ENCODE measurements around the gene MEOX2. TPM values are rescaled to one million over a fixed set of nuclear protein-coding genes. Genes with fewer than 3 reads are reported as not detected.

The MEOX2 gene
- total RNA-seq, 1 donor = 13.0 TPM

DNA sequence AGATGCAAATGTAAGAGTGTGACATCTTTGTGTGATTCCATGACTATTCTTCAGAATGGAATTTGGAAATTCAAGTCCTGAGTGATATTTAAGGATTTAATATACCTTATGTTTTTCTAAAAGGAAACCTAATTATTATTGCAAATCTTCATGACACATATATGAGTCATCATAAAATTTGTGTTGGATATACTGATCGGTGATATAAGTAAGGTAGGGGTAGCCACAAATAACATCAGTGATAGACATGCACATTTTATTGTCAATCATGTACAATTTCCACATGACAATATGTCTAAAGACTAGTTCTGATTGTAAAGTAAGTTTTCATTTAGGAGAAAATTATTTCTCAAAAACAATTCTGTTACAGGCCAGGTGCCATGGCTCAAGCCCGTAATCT, 65.0 kb downstream of the MEOX2 start:
- TF ChIP-seq, protein P1, sequence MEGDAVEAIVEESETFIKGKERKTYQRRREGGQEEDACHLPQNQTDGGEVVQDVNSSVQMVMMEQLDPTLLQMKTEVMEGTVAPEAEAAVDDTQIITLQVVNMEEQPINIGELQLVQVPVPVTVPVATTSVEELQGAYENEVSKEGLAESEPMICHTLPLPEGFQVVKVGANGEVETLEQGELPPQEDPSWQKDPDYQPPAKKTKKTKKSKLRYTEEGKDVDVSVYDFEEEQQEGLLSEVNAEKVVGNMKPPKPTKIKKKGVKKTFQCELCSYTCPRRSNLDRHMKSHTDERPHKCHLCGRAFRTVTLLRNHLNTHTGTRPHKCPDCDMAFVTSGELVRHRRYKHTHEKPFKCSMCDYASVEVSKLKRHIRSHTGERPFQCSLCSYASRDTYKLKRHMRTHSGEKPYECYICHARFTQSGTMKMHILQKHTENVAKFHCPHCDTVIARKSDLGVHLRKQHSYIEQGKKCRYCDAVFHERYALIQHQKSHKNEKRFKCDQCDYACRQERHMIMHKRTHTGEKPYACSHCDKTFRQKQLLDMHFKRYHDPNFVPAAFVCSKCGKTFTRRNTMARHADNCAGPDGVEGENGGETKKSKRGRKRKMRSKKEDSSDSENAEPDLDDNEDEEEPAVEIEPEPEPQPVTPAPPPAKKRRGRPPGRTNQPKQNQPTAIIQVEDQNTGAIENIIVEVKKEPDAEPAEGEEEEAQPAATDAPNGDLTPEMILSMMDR (IDR thresholded peaks at IDR 0.05; ENCODE audit: insufficient read depth, low read length) = no peak
- no peak overlapping the region for H3K4me3 ChIP-seq (ENCODE audit: low read depth, low read length)
- DNase-seq (ENCODE audit: low read depth) = no peak

DNA sequence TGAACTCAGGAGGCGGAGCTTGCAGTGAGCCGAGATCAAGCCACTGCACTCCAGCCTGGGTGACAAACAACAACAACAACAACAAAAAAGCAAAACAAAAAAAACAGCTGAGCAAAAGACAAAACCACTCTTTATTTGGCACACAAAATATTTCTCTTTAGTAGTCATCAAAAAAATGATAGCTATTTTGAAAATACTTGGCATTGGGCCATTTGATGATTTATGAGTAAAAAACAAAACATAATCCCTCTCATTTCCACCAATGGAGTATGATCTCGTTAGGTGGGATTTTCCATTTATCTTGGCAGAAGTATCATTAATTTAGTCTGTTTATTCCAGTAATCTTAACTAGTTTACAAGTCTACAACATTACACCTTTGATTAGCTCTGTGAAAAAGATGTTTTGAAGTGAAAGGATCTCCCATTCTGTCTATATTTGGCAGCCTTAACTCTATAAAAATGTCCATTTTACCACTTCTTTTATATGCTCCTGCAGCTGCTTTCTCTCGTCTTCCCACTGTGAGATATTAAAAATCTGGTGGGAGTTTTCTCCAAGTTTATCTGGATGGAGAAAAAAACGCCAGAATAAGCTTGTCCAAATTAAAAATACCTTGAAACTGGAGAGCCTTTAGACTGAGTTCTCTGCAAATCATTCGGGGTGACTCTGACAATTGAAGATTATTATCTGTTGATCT, 65.8 kb downstream of the MEOX2 start:
- DNase-seq (ENCODE audit: low read depth) = no peak
- TF ChIP-seq, protein P1 (IDR thresholded peaks at IDR 0.05; ENCODE audit: insufficient read depth, low read length) = no peak

DNA sequence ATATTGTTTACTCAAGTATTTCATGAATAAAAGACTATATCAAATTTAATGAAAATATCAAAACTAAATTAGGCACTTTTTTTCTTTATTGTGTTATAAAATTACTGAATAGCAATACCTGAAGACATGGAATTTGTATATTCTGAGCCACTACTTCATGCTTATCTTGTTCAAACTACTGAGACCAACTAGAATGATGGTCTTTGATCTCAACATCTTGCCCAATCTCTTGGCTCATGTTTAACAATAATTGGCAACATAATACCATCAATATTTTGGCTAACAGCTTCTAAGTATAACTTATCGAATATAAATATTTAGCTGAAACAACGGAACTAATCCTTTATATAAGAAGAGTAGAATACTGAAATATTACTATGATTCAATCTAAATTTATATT, 68.2 kb downstream of the MEOX2 start:
- DNase-seq (ENCODE audit: low read depth) = no peak
- TF ChIP-seq, protein P1 (IDR thresholded peaks at IDR 0.05; ENCODE audit: insufficient read depth, low read length) = no peak
- no peak overlapping the region for H3K4me3 ChIP-seq (ENCODE audit: low read depth, low read length)

More for the DNA sequence above, 65.8 kb downstream of the MEOX2 start:
- no peak overlapping the region for H3K4me3 ChIP-seq (ENCODE audit: low read depth, low read length)

DNA sequence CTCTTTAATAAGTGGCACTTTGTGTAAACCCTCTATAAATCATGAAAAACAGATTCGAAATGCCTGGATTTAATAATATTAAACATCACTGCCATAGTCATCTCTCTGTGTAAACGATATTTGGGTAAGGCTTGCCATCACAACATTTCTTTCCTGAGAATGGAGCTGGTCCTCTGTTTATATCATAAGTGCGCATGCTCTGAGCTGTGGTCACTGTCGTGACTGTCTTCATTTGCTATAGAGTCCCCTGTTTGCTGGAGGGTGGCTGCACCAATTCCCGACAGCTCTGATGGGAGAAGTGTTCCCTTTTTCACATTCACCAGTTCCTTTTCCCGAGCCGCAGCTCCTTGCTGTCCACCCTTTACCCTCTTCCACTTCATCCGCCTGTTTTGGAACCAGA, 74.3 kb downstream of the MEOX2 start:
- DNase-seq (ENCODE audit: low read depth) = no peak
- TF ChIP-seq, protein P1 (IDR thresholded peaks at IDR 0.05; ENCODE audit: insufficient read depth, low read length) = no peak
- no peak overlapping the region for H3K4me3 ChIP-seq (ENCODE audit: low read depth, low read length)

DNA sequence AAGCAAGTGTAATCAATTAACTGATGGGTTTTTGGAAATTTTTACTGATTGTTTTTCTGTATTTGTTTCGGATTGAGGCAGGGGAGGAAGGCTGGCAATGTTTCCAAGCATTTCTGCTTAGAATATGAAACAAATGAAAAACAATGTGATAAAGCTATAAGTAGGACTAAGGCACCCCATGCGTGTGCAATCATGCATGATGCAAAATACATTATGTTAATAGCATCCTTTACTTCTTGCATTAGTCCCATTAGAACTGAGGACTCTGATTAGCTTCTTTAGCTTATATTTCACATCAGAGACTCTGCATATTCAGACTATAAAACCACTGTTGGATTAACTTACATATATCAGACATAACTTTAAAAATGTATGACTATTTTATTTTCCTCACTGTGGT, 76.0 kb downstream of the MEOX2 start:
- H3K4me3 ChIP-seq (ENCODE audit: low read depth, low read length) = no peak overlapping the region
- TF ChIP-seq, protein P1 (IDR thresholded peaks at IDR 0.05; ENCODE audit: insufficient read depth, low read length) = no peak
- no peak for DNase-seq (ENCODE audit: low read depth)

DNA sequence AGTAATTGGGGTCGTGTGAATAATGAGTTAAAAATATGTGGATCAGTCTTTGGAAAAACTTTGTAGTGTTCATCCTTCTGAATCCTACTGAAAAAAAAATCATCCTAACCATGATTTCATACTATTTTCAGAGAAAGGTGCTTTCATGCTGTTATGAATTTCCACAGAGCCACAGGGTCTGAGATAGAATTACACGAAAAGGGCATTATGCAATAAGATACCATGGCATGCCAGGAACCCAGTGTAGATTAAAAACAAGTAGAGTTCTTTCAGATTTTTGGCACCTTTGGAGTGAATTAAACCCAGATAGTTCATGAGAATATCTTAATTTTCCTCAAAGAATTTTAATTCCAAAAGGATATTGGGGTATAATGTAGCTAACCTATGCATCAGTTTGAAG, 77.2 kb downstream of the MEOX2 start:
- H3K4me3 ChIP-seq (ENCODE audit: low read depth, low read length) = no peak overlapping the region
- DNase-seq (ENCODE audit: low read depth) = no peak
- TF ChIP-seq, protein P1 (IDR thresholded peaks at IDR 0.05; ENCODE audit: insufficient read depth, low read length) = no peak

Measured in fibroblast of the aortic adventitia (primary cell).